ENCODE data around the gene XPO6.

The XPO6 gene

GRCh38 chr16:28063591-28064061 lies 148.1 kb downstream of the XPO6 start, which contains the start of gene GSG1L:
GSG1L (minus strand) TSS chr16:28063714; CDS start chr16:28063424, 290 bp downstream.
- peaks cover 29% of the 10 kb centered on the region; the same call in 1 of the 2 replicates for H4K20me1 ChIP-seq
- no peak within 1 kb of the TSS for H3K27ac ChIP-seq
- no peaks in the 10 kb centered on the region for H3K36me3 ChIP-seq
- H3K4me2 ChIP-seq: peak within 1 kb of the TSS; percentile 90
- H3K27me3 ChIP-seq: peaks cover 77% of the 10 kb centered on the region
- H3K4me1 ChIP-seq: peaks cover 7% of the 10 kb centered on the region; the same call in 1 of the 2 replicates
- peak within 1 kb of the TSS; percentile 69 for H3K4me3 ChIP-seq
- H3K9me3 ChIP-seq: no peaks in the 10 kb centered on the region
- TF ChIP-seq Cebpa-rat (IDR thresholded peaks at IDR 0.05): no peak
- no peak within 1 kb of the TSS for H3K9ac ChIP-seq

DNA sequence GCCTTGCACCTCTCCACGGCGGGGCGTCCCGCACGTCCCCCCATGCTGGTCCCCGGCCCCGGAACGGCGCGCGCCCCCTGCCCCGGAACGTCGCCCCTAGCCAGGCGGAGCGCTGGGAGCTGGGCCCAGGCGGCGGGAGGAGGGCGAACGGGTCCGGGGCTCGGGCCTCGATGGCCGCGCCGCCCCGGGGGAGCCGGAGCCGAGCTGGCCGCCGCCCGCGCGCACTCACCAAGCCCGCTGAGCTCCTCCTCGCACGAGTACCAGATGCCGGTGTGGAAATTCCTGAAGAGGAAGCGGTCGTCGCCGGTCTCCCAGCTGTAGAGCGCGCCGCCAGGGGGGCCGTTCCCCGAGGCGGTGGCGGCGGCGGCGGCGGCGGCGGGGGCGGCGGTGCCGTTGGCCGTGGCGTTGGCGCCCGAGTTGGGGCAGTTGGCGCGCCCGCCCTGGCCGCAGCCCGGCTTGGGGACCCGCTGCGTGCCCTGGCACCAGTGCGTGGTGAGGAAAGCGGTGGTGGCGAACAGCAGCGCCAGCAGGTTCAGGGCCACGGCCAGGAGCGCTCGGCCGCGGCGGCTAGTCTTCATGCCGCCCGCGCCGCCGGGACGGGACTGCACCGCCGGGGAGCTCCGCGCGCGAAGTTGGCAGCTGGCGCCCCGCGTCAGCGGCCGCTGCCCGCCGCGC lies 148.8 kb downstream of the XPO6 start:
- H3K9ac ChIP-seq: no peak overlapping the region
- peaks cover 78% of the 10 kb centered on the region for H3K27me3 ChIP-seq
- no peaks in the 10 kb centered on the region for H3K9me3 ChIP-seq
- H3K4me1 ChIP-seq: peaks cover 7% of the 10 kb centered on the region; the same call in 1 of the 2 replicates
- H3K27ac ChIP-seq: no peak overlapping the region
- H3K36me3 ChIP-seq: no peaks in the 10 kb centered on the region
- H3K4me3 ChIP-seq: peak overlapping the region; percentile 69
- no peak for TF ChIP-seq Cebpa-rat (IDR thresholded peaks at IDR 0.05)
- peaks cover 29% of the 10 kb centered on the region; the same call in 1 of the 2 replicates for H4K20me1 ChIP-seq
- peak overlapping the region; percentile 90 for H3K4me2 ChIP-seq

- Histone ChIP-seq H3K9me3 (no peaks in the 10 kb centered on the region), H3K4me3 (peak overlapping the region; percentile 69), H3K36me3 (no peaks in the 10 kb centered on the region), H3K27ac (no peak overlapping the region), H3K9ac (no peak overlapping the region), H4K20me1 (peaks cover 29% of the 10 kb centered on the region; the same call in 1 of the 2 replicates), H3K4me2 (peak overlapping the region; percentile 90), H3K27me3 (peaks cover 78% of the 10 kb centered on the region), H3K4me1 (peaks cover 7% of the 10 kb centered on the region; the same call in 1 of the 2 replicates)
- TF ChIP-seq Cebpa-rat (IDR thresholded peaks at IDR 0.05): no peak
Observed at GRCh38 chr16:28062261-28062846, 149.4 kb downstream of the XPO6 start.

DNA sequence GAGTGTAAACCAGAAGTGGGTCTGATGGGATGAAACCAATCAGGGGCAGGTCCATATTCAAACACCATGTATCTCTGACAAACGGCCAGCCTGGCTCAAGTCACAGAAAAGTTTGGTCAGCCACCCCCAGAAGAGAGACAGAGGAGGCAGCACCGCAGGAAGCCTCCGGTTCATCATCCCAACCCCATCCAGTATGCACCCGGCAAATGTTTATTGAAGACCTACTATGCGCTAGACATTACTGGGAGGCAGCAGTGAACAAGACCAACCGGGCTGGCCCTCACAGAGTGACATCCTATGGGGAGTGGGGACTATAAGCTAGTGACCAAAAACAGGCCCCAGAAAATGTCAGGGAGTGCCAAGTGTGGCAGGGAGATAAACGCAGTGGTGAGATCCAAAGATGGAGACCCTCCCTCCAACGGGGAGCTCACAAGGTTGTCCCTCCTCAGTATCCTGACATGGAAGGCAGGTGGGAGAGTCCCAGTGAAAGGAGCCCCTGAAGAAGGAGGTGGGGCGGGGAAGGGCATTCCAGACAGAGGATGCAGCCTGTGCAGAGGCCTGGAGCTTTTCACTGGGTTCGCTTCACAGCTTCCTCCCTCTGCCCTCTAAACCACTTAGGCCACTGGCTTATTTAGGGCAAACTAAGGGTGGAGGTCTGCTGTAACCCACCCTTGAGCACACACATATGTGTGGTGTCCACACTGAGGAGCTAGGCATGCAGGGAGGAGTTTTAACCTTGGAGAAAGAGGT lies 150.2 kb downstream of the XPO6 start:
- no peak for TF ChIP-seq Cebpa-rat (IDR thresholded peaks at IDR 0.05)

DNA sequence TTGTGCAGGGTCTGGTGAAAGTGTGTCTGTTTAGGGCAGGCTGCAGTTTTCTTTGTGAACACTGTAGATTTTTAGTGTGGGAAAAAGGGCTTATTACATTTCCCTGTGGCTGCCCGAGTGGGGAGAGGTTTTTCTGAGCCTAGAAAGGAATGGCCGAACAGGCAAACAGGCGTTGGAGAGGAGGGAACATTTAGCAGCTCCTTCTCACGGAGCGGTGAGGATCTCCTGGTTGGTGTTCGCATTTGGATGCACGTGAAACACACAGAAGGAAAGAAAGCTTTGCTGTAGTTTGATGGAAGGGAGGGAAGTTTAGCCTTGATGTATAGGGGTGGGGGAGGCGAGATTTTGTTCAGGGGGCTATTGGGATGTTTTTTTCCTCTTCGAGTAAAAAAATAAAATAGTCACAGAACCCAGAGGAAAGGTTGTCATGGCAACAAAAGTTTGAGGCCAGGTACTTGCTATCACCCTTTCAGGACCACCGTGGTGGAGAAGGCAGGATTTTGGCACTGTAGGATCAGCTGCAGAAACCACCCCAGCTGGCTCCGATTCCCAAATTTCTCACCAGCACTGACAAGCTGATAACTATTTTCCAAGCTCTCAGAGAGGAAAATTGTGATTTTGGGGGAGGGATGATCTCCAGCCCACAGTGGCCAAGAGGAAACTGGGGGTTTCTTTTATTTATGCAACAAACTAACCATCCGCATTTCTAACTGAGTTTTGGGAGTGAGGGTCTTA lies 151.8 kb downstream of the XPO6 start:
- Histone ChIP-seq H3K4me3 (no peak overlapping the region), H3K27me3 (peaks cover 64% of the 10 kb centered on the region), H3K9ac (no peak overlapping the region)

More for the DNA sequence above, 150.2 kb downstream of the XPO6 start:
- peaks cover 75% of the 10 kb centered on the region for H3K27me3 ChIP-seq
- H3K27ac ChIP-seq: no peak overlapping the region
- no peak overlapping the region for H3K4me3 ChIP-seq
- H3K36me3 ChIP-seq: no peaks in the 10 kb centered on the region
- H3K4me1 ChIP-seq: peaks cover 7% of the 10 kb centered on the region; the same call in 1 of the 2 replicates
- H3K4me2 ChIP-seq: no peak overlapping the region
- no peak overlapping the region for H3K9ac ChIP-seq
- peaks cover 29% of the 10 kb centered on the region; the same call in 1 of the 2 replicates for H4K20me1 ChIP-seq
- H3K9me3 ChIP-seq: no peaks in the 10 kb centered on the region

DNA sequence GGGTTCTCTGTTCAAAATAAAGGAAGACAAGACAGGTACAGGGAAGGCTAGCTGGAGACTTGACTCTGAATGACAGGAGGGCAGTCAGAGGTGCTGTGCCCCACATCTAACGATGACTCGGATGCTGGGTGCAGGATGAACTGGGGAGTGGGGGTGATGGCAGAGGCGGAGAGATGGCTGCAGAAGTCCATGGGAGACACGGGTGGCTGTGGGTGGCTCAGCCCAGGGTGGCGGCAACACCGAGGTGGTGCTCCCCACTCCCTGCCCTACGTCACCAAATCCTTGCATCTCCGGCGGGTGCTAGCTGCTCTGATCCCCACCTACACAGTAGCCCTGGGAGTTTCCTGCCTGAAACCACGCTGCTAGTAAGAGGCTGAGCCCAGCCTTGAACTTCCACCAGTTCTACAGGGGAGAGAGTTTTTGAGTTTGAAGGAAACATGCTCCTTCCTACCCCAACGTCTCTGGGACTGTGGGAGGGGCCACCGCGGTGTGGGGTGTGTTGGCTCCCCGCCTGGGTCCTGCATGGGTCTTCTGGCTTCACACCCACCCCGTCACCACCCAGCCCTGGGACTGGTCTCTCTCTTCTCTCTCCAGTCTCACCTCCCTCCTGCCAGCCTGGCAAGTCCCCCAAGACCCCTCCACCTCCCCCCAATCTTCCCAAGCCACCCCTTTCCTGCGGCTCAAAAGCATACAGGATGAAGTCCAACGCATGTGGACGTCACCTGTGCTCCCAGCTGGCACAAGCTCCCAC lies 152.8 kb downstream of the XPO6 start:
- H3K27me3 ChIP-seq: peaks cover 54% of the 10 kb centered on the region
- no peak overlapping the region for H3K27ac ChIP-seq
- TF ChIP-seq Cebpa-rat (IDR thresholded peaks at IDR 0.05): no peak
- H3K4me3 ChIP-seq: no peak overlapping the region
- H3K4me1 ChIP-seq: peaks cover 7% of the 10 kb centered on the region; the same call in 1 of the 2 replicates
- H3K9me3 ChIP-seq: no peaks in the 10 kb centered on the region
- peaks cover 24% of the 10 kb centered on the region; the same call in 1 of the 2 replicates for H4K20me1 ChIP-seq
- H3K4me2 ChIP-seq: no peak overlapping the region
- no peaks in the 10 kb centered on the region for H3K36me3 ChIP-seq
- H3K9ac ChIP-seq: no peak overlapping the region

More for the DNA sequence above, 151.8 kb downstream of the XPO6 start:
- no peak for TF ChIP-seq Cebpa-rat (IDR thresholded peaks at IDR 0.05)
- no peaks in the 10 kb centered on the region for H3K36me3 ChIP-seq
- no peak overlapping the region for H3K27ac ChIP-seq
- no peaks in the 10 kb centered on the region for H3K9me3 ChIP-seq
- peaks cover 7% of the 10 kb centered on the region; the same call in 1 of the 2 replicates for H3K4me1 ChIP-seq
- peaks cover 29% of the 10 kb centered on the region; the same call in 1 of the 2 replicates for H4K20me1 ChIP-seq
- no peak overlapping the region for H3K4me2 ChIP-seq

DNA sequence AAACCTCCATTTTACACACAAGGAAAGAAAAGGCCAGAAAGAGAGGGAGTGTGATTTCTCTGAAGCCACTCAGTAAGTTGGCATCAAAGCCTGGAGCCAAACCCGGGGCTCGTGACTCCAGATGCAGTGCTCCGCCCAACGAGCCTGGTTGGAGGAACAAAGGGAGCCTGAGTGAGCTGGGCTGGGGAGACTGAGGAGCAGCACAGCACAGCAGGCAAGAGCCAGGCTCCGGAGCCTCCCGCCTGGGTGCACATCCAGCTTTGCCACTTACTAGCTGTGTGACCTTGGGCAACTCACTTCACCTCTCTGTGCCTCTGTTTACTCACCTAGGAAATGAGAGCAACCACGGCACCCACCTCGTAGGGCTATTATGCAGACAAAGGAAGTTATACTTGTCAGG lies 153.8 kb downstream of the XPO6 start:
- H3K27me3 ChIP-seq: peaks cover 43% of the 10 kb centered on the region

GRCh38 chr16:28053461-28053860 lies 158.3 kb downstream of the XPO6 start:
- Histone ChIP-seq H4K20me1 (no peaks in the 10 kb centered on the region), H3K9me3 (peaks cover 6% of the 10 kb centered on the region), H3K36me3 (no peaks in the 10 kb centered on the region), H3K4me2 (no peak overlapping the region), H3K27ac (no peak overlapping the region), H3K27me3 (no peaks in the 10 kb centered on the region), H3K4me3 (no peak overlapping the region), H3K4me1 (no peaks in the 10 kb centered on the region), H3K9ac (no peak overlapping the region)
- no peak for TF ChIP-seq Cebpa-rat (IDR thresholded peaks at IDR 0.05)

More for the DNA sequence above, 153.8 kb downstream of the XPO6 start:
- Histone ChIP-seq H3K9me3 (no peaks in the 10 kb centered on the region), H3K4me3 (no peak overlapping the region), H3K4me1 (peaks cover 4% of the 10 kb centered on the region; the same call in 1 of the 2 replicates), H3K4me2 (no peak overlapping the region), H3K27ac (no peak overlapping the region), H4K20me1 (peaks cover 18% of the 10 kb centered on the region; the same call in 1 of the 2 replicates), H3K36me3 (no peaks in the 10 kb centered on the region), H3K9ac (no peak overlapping the region)
- no peak for TF ChIP-seq Cebpa-rat (IDR thresholded peaks at IDR 0.05)

All from BLaER1 (cell line).